Uterus (tissue), 4 donors: Measurements from ENCODE around the gene PCDHA7. TPM values are rescaled to one million over a fixed set of nuclear protein-coding genes. Genes with fewer than 3 reads are reported as not detected.
"Not testable (repeated sequence)": the region's sequence is repeated elsewhere in the genome, so short reads cannot be mapped to it uniquely, and the experiment has no call there.

Experiments used
- DNase-seq, 2 donors: peaks; one replicate each; pipeline ENCODE4 v3.0.0-alpha.2; 2019 to 2020
- H3K27ac ChIP-seq, 2 donors: fragments of 200-600 bp; sonication (generic); 1 replicate in 1 of 2; 2 replicates in 1 of 2; pipeline ENCODE4 v1.5.1; 2016 to 2018
- H3K27me3 ChIP-seq, 2 donors: fragments of 200-600 bp; sonication (generic); one replicate each; pipeline ENCODE4 v1.5.1; 2018 to 2019; ENCODE audit warnings: control low read depth in 1 of 2
- H3K36me3 ChIP-seq, 2 donors: fragments of 200-600 bp; sonication (generic); one replicate each; pipeline ENCODE4 v1.5.1; 2019; ENCODE audit warnings: control low read depth in 1 of 2
- H3K4me1 ChIP-seq, 2 donors: fragments of 200-600 bp; sonication (generic); one replicate each; pipeline ENCODE4 v1.5.1; 2018 to 2019; ENCODE audit warnings: control low read depth in 1 of 2
- H3K4me3 ChIP-seq, 2 donors: fragments of 200-600 bp; sonication (generic); 1 replicate in 1 of 2; 2 replicates in 1 of 2; pipeline ENCODE4 v1.5.1; 2018 to 2019; ENCODE audit warnings: mild to moderate bottlenecking in 1 of 2
- H3K9me3 ChIP-seq, 2 donors: fragments of 200-600 bp; sonication (generic); one replicate each; pipeline ENCODE4 v1.5.1; 2019; ENCODE audit warnings: control low read depth in 1 of 2
- CTCF ChIP-seq, 4 experiments: fragments of 200-600 bp in 2 of 4; fragments of 450-650 bp in 2 of 4; sonication (generic) in 2 of 4; IDR thresholded peaks; one replicate each; pipeline ENCODE4 v1.5.1; 2016 to 2019; ENCODE audit warnings: antibody characterized with exemption in 4 of 4, mild to moderate bottlenecking in 2 of 4, moderate library complexity in 1 of 4
- POLR2A ChIP-seq, 2 donors: fragments of 450-650 bp; IDR thresholded peaks; one replicate each; pipeline ENCODE4 v1.6.1; 2016; ENCODE audit warnings: antibody characterized with exemption in 2 of 2, mild to moderate bottlenecking in 1 of 2, moderate library complexity in 1 of 2
- intact Hi-C: fragments of 100-400 bp; cut with DNase I; formaldehyde crosslinking; loops from one replicate; pipeline ENCODE4 v1.15.1; 2023; ENCODE audit warnings: low total_unique reads
- total RNA-seq, 4 donors: library from RNA; depleted of rRNA in 3 of 4; stranded (reverse); fragments of >200 nt in 3 of 4; gene quantifications; one replicate each; pipeline versions ENCODE4 v1.1.0 to v1.2.4, GENCODE V29; 2014 to 2023
- donor health status: DM: yes; HTN: yes; CAD: no.

Gene PCDHA7
- total RNA-seq, 4 donors from 2014 or later = 0.98 to 24.6 (median 2.2) TPM; not detected in 1

- DNase-seq = no peak
- no peaks in the 10 kb centered on the region for H3K27me3 ChIP-seq
- no peaks in the 10 kb centered on the region for H3K4me1 ChIP-seq
- peaks cover 0 to 4% of the 10 kb centered on the region in 2 donors for H3K9me3 ChIP-seq
- peak overlapping the region in 1 of 2 donors; percentile 59 for H3K27ac ChIP-seq
- intact Hi-C loops = no loop called here
- TF ChIP-seq POLR2A (IDR thresholded peaks at IDR 0.05) (no peak), CTCF (IDR thresholded peaks at IDR 0.05) (peak in 2 of 4 experiments; percentile 8 to 27)
- peak overlapping the region; percentile 2 to 29 for H3K4me3 ChIP-seq
- H3K36me3 ChIP-seq = no peaks in the 10 kb centered on the region
Observed at GRCh38 chr5:140801494-140801841, 32.6 kb upstream of the PCDHA7 start.

GRCh38 chr5:140802381-140802780 is 31.7 kb upstream of the PCDHA7 start:
- H3K4me1 ChIP-seq, intact Hi-C loops, H3K4me3 ChIP-seq, H3K27ac ChIP-seq, H3K9me3 ChIP-seq, H3K36me3 ChIP-seq, H3K27me3 ChIP-seq, DNase-seq: not testable (repeated sequence)

- H3K36me3 ChIP-seq = no peaks in the 10 kb centered on the region
- TF ChIP-seq CTCF (IDR thresholded peaks at IDR 0.05) (no peak), POLR2A (IDR thresholded peaks at IDR 0.05) (no peak)
- intact Hi-C loops = no loop called here
- H3K27ac ChIP-seq = no peak overlapping the region
- H3K4me1 ChIP-seq = no peaks in the 10 kb centered on the region
- no peak overlapping the region for H3K4me3 ChIP-seq
- no peaks in the 10 kb centered on the region for H3K9me3 ChIP-seq
- no peak for DNase-seq
- no peaks in the 10 kb centered on the region for H3K27me3 ChIP-seq
Observed at GRCh38 chr5:140802781-140803271, 31.2 kb upstream of the PCDHA7 start.

GRCh38 chr5:140806834-140807775 is 27.0 kb upstream of the PCDHA7 start, which contains the start of gene PCDHA4:
PCDHA4 (plus strand) TSS chr5:140807068.
- Histone ChIP-seq H3K36me3 (no peaks in the 10 kb centered on the region), H3K4me3 (peak within 1 kb of the TSS; percentile 13 to 19), H3K9me3 (no peaks in the 10 kb centered on the region), H3K27me3 (no peaks in the 10 kb centered on the region), H3K27ac (peak within 1 kb of the TSS; percentile 33 to 44), H3K4me1 (no peaks in the 10 kb centered on the region)
- peak; percentile 15 to 43 (median 28) for TF ChIP-seq CTCF (IDR thresholded peaks at IDR 0.05)
- no peak for TF ChIP-seq POLR2A (IDR thresholded peaks at IDR 0.05)
- intact Hi-C loops = no loop called here
- peak; percentile 32 to 45 for DNase-seq

GRCh38 chr5:140808241-140808888 is 25.7 kb upstream of the PCDHA7 start:
- H3K4me1 ChIP-seq, H3K9me3 ChIP-seq, H3K4me3 ChIP-seq, intact Hi-C loops, DNase-seq, H3K36me3 ChIP-seq, H3K27me3 ChIP-seq, H3K27ac ChIP-seq: not testable (repeated sequence)

GRCh38 chr5:140808889-140809291 is 25.2 kb upstream of the PCDHA7 start:
- no peaks in the 10 kb centered on the region for H3K4me1 ChIP-seq
- DNase-seq = peak in 1 of 2 donors; percentile 13
- TF ChIP-seq POLR2A (IDR thresholded peaks at IDR 0.05) (no peak), CTCF (IDR thresholded peaks at IDR 0.05) (no peak)
- no peak overlapping the region for H3K4me3 ChIP-seq
- H3K36me3 ChIP-seq = no peaks in the 10 kb centered on the region
- no peaks in the 10 kb centered on the region for H3K9me3 ChIP-seq
- H3K27me3 ChIP-seq = no peaks in the 10 kb centered on the region
- intact Hi-C loops = no loop called here
- H3K27ac ChIP-seq = no peak overlapping the region
